Vagina (tissue), 2 donors: ENCODE measurements around the gene GALNT11.

Experiments
- CTCF ChIP-seq, 3 experiments: fragments of 450-650 bp in 2 of 3; fragments of 200-600 bp in 1 of 3; sonication (generic) in 1 of 3; IDR thresholded peaks; one replicate each; pipeline ENCODE4 v1.5.1; 2017 to 2019; ENCODE audit warnings: antibody characterized with exemption in 3 of 3, mild to moderate bottlenecking in 2 of 3, moderate library complexity in 2 of 3
- POLR2A ChIP-seq, 2 donors: fragments of 450-650 bp; IDR thresholded peaks; one replicate each; pipeline ENCODE4 v1.6.1; 2017; ENCODE audit warnings: antibody characterized with exemption in 2 of 2, mild to moderate bottlenecking in 2 of 2, moderate library complexity in 2 of 2
- POLR2AphosphoS5 ChIP-seq, 2 donors: sonication (generic); formaldehyde crosslinking; IDR thresholded peaks; one replicate each; pipeline ENCODE4 v1.9.0; 2017; ENCODE audit warnings: antibody characterized with exemption in 2 of 2, mild to moderate bottlenecking in 2 of 2, low read depth in 1 of 2; ENCODE audit not compliant: insufficient read depth in 1 of 2

- TF ChIP-seq POLR2AphosphoS5 (IDR thresholded peaks at IDR 0.05; ENCODE audit: insufficient read depth in 1 of 2, low read depth in 1 of 2), result no peak
- no peak for TF ChIP-seq CTCF (IDR thresholded peaks at IDR 0.05)
- no peak for TF ChIP-seq POLR2A (IDR thresholded peaks at IDR 0.05)
Measured at GRCh38 chr7:152013230-152013629, 12.2 kb upstream of the GALNT11 start.
